ENCODE measurements around the gene PSMA5.
"Not testable (repeated sequence)": the region's sequence is repeated elsewhere in the genome, so short reads cannot be mapped to it uniquely, and the experiment has no call there.

The PSMA5 gene

DNA sequence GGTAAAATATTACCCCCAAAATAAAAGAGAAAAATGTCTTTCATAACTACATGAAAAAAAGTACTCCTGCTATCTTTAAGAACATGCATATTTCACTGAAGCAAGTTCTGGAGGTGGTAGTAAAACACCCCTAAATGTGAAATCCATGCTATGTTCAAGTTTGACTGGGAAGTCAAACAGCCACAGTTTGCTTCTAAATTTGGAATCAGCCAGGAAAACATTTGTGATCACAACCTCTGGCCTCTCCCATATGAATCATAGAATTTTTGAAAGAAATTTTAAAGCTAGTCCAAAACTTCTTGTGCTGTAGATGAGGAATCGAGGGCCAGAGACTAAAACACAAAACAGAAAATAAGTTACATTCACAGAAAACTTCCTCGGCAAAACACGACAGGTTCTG, 35.1 kb downstream of the PSMA5 start:
- H3K9me3 Mint-ChIP-seq = no peaks in the 10 kb centered on the region
- no peak overlapping the region for H3K4me3 Mint-ChIP-seq
- no peak for DNase-seq (ENCODE audit: low spot score in 2 of 2)
- H3K4me1 Mint-ChIP-seq = peaks cover 6% of the 10 kb centered on the region
- H3K27ac Mint-ChIP-seq = no peak overlapping the region
- ATAC-seq = no peak
- H3K36me3 Mint-ChIP-seq = no peaks in the 10 kb centered on the region

DNA sequence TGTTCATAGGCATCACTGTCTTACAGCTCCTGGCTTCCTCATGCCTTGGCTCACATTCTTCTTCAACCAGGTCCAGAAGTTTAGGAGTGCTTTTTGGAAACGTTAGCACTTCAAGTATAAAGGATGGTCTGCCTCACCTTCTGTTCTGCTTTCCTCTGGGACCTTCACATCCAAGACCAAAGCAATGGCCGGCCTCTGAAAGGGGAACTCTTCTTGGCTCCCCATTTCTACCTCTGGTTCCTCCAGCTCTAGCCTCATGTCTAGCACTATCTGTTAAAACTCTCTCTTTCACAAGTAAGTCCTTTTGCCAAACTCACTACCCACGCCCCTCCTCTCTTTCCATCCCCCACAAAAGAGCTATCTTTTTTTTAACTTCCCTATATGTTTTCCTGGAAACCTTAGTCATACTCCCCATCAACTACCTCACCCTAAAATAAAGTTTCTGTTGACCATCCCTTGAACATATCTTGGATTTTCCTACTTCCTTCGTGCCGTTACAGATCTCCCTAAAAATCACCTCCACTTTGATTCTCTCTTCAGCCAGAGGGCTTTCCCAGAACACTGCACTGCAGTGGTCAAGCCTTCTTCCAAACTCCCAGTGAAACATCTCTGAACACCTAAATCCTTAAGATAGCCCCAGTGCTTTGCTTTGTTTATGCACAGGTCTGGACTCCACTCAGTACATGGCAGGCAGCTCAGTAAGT, 36.5 kb downstream of the PSMA5 start:
- DNase-seq (ENCODE audit: low spot score in 2 of 2) (no peak), ATAC-seq (no peak)
- Mint-ChIP-seq H3K4me1 (peaks cover 6% of the 10 kb centered on the region), H3K4me3 (no peak overlapping the region), H3K9me3 (no peaks in the 10 kb centered on the region), H3K27ac (no peak overlapping the region), H3K36me3 (no peaks in the 10 kb centered on the region)

DNA sequence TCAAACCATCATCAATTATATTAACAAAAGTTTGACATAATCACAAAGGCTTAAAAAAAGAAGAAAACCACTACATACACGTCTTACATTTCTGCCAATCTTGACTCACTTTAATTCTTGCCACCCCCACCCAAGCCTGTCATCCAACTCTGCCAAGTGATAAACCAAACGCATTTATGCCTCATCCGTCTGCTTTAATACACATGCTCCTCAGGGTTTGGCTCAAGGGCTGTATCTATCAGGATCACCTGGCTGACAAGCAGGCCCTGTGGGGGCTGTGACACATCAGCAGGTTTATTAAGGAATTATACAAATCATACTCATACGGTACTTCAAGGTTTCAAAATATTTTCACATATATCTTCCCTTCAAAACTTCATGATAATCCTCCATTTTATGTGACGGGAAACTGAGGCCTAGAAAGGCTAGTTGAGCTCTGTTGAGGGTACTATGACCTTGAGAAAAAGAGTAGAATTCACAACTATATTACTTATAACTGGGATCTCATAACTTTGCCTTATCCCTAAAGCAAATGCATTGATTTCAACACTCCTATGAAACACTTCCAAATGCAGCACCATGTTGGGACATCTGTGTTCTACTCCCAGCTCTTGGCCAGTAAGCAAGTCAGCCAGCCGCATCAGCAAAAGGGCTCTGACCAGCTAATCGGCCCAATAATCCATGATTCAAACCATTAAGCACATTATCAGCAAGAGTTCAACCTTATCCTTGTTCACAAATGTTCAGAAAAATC, 37.2 kb downstream of the PSMA5 start:
- Mint-ChIP-seq H3K4me3 (no peak overlapping the region), H3K27ac (no peak overlapping the region), H3K36me3 (no peaks in the 10 kb centered on the region), H3K9me3 (no peaks in the 10 kb centered on the region), H3K4me1 (peaks cover 6% of the 10 kb centered on the region)
- ATAC-seq = no peak
- no peak for DNase-seq (ENCODE audit: low spot score in 2 of 2)

DNA sequence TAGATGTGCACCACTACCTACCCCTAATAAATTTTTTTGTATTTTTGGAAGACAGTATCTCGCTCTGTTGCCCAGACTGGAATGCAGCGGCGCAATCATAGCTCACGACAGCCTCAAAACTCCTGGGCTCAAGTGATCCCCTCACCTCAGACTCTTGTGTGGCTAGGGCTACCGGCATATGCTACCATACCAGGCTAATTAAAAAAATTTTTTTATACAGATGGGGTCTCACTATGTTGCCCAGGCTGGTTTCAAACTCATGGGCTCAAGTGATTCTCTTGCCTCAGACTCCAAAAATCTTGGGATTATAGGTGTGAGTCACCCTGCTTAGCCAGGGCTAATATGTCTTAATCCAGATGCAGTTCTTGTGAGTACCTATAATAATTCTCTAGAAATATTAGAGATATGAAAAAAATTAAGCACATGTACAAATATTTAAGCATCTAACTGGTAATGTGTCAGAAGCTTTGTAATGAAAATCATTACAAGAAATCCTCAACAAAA, 38.0 kb downstream of the PSMA5 start:
- H3K4me1 Mint-ChIP-seq = peaks cover 6% of the 10 kb centered on the region
- no peak overlapping the region for H3K4me3 Mint-ChIP-seq
- no peak for DNase-seq (ENCODE audit: low spot score in 2 of 2)
- H3K9me3 Mint-ChIP-seq = no peaks in the 10 kb centered on the region
- ATAC-seq = no peak
- no peak overlapping the region for H3K27ac Mint-ChIP-seq
- H3K36me3 Mint-ChIP-seq = no peaks in the 10 kb centered on the region

DNA sequence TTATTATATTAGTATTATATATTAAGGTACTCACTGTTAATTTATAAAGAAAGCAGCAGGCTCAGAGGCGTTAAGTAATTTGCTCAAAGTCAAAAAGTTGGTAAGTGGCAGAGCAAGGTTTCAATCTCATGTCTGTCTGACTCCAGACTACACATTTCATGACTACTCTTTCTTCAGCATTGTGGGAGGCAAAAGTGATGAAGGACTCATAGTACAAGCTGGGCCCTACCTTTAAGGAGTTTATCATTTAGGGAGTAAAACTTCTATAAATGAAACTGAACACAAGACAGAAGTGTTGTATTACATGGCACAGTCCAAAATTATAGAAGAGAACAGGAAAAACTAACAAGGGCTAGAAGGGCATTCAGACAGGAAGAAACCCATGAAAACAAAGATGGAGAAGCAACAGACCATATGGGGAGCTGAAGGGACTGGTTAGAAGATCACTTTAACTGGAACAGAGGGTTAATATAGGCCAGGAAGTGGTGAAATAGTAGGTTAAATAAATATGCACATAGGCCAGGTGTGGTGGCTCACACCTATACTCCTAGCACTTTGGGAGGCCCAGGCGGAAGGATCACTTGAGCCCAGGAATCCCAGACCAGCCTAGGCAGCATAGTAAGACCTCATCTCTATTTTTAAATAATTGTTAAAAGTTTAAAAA, 40.1 kb downstream of the PSMA5 start:
- peak; percentile 79 for ATAC-seq
- Mint-ChIP-seq H3K27ac (no peak overlapping the region), H3K4me1 (peaks cover 6% of the 10 kb centered on the region), H3K9me3 (no peaks in the 10 kb centered on the region), H3K36me3 (no peaks in the 10 kb centered on the region), H3K4me3 (no peak overlapping the region)
- DNase-seq (ENCODE audit: low spot score in 2 of 2) = no peak

DNA sequence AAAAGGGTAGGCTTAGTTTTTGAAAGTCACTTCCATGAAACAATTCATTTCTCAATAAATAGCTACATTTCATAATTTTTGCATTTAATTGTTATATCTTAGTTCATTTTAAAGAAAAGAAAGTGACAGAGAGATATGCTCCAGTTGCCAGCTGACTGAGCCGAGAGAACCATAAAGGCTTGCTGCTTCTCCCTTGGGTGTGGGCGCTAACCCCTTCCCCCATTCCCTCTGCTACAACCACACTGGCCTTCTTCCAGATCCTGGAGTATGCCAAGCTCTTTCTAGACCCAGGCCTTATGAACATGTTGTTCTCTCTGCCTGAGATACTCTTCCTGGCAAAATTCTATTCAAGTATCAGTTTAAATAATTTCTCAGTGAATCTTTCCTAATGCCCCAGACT, 40.8 kb downstream of the PSMA5 start:
- Mint-ChIP-seq H3K36me3 (no peaks in the 10 kb centered on the region), H3K4me3 (no peak overlapping the region), H3K9me3 (no peaks in the 10 kb centered on the region), H3K27ac (no peak overlapping the region), H3K4me1 (peaks cover 6% of the 10 kb centered on the region)
- no peak for ATAC-seq
- DNase-seq (ENCODE audit: low spot score in 2 of 2) = no peak

DNA sequence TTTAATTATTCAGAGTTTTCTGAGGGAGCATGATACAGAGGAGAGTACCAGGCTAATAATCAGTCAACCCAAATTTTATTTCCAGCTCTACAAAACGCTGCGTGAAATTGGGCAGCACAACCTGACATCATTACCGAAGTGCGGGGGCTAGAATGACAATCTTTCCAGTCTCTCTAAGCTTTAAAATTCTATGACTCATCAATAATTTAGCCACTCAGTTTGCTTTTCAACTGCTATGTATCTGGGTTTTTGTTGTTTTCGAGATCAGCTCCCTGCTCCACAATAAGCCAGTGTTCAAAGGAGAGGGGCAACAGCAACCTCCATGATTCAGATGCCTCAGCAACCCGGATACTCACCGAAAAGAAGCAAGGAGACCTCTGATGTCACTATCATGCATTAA, 42.4 kb downstream of the PSMA5 start:
- Mint-ChIP-seq H3K4me1 (no peaks in the 10 kb centered on the region), H3K4me3 (no peak overlapping the region), H3K36me3 (no peaks in the 10 kb centered on the region), H3K27ac (no peak overlapping the region), H3K9me3 (no peaks in the 10 kb centered on the region)
- no peak for ATAC-seq
- DNase-seq (ENCODE audit: low spot score in 2 of 2) = no peak

DNA sequence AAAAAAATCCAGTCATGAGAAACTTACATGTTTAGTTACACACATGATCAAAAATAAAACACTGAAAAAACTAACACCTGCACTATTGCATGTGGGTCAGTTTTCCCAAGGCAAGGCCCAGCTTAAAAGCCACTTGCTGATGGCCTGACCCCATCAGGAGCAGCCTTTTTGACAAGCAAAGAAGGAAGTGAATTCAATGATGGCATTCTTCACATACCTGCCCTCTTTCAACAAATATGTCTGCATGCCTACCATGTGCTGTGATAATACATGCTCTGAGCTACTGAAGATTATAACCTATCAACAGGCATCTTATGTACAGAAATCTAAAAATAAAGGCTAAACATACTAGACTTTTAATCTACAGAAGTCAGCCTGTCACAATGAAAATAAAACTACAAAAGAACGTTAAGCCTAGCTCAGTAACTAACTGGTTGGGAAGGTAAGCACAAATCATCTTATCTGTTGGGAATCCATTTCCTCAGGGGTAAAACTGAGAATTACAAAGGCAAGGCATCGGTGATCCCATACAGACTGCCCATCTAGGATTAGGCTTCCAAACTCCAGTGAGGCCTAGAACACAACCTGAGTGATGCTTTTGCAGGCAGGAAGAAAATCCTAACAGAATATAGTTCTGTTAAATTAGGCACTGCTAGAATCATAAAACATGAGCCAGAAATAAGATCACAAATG, 43.0 kb downstream of the PSMA5 start:
- no peaks in the 10 kb centered on the region for H3K4me1 Mint-ChIP-seq
- H3K9me3 Mint-ChIP-seq = no peaks in the 10 kb centered on the region
- ATAC-seq = no peak
- no peak for DNase-seq (ENCODE audit: low spot score in 2 of 2)
- H3K36me3 Mint-ChIP-seq = no peaks in the 10 kb centered on the region
- no peak overlapping the region for H3K27ac Mint-ChIP-seq
- no peak overlapping the region for H3K4me3 Mint-ChIP-seq

DNA sequence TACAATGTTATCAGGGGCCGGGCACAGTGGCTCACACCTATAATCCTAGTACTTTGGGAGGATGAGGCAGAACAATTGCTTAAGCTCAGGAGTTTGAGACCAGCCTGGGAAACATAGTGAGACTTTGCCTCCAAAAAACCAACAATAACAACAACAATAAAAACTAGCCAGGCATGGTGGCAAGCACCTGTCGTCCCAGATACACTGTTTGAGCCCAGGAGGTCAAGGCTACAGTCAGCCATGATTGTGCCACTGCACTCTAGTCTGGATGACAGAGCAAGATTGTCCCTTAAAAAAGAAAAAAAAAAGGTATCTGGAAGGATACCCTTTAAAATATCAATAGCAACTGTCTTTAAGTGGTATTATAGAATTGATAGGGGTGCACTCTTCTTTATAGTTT, 44.7 kb downstream of the PSMA5 start:
- Mint-ChIP-seq H3K36me3 (no peaks in the 10 kb centered on the region), H3K9me3 (no peaks in the 10 kb centered on the region), H3K27ac (no peak overlapping the region), H3K4me3 (no peak overlapping the region), H3K4me1 (no peaks in the 10 kb centered on the region)
- ATAC-seq (no peak), DNase-seq (ENCODE audit: low spot score in 2 of 2) (no peak)

DNA sequence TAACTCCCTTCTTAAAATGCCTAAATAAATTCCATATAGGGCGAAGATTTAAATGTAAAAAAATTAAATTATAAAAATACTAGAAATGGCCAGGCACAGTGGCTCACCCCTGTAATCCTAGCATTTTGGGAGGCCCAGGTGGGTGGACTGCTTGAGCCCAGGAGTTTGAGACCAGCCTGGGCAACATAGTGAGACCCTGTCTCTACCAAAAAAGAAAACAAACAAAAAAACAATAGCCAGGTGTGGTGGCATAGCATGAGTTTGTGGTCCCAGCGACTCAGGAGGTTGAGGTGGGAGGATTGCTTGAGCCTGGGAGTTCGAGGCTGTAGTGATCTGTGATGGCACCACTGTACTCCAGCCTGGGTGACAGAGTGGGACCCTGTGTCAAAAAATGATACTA, 46.3 kb downstream of the PSMA5 start:
- H3K4me3 Mint-ChIP-seq = no peak overlapping the region
- ATAC-seq (no peak), DNase-seq (ENCODE audit: low spot score in 2 of 2) (no peak)
- H3K36me3 Mint-ChIP-seq = no peaks in the 10 kb centered on the region
- H3K4me1 Mint-ChIP-seq = no peaks in the 10 kb centered on the region
- no peaks in the 10 kb centered on the region for H3K9me3 Mint-ChIP-seq
- no peak overlapping the region for H3K27ac Mint-ChIP-seq

DNA sequence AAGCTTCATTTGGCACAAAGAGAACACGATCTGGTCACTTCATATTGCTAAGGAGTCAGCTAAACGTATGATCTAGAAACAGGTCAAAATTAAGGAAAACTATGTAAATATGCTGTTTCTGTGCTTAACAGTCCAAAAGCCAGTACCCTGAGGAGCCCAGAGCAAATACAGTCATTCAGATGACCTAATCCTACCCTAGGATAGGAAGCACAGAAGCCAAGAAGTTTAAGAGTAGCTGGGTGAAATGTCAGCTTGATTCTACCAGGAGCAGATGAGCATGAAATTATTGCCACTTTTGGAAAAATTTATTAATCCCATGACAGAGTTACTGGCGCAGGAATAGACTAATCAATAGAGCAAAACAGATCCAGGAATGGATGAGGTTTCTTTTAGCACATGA, 46.8 kb downstream of the PSMA5 start:
- no peak overlapping the region for H3K27ac Mint-ChIP-seq
- no peak for DNase-seq (ENCODE audit: low spot score in 2 of 2)
- ATAC-seq = no peak

DNA sequence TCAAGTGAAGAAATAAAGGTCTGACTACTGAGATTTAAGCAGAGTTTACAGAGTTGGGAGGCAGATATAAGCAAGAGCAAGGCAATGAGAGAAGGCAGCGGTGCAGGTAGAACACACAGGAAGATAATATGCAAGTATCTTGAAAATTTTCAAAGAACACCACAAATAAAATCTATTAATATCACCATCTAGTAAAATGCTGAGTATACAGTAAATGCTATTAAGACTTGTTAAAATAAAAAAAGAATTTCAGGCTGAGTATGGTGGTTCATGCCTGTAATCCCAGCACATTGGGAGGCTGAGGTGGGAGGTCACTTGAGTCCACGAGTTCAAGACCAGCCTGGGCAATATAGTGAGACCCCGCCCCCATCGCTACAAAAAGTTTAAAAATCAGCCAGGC, 48.5 kb downstream of the PSMA5 start:
- no peak overlapping the region for H3K27ac Mint-ChIP-seq
- no peak overlapping the region for H3K4me3 Mint-ChIP-seq
- H3K36me3 Mint-ChIP-seq = no peaks in the 10 kb centered on the region
- no peaks in the 10 kb centered on the region for H3K9me3 Mint-ChIP-seq
- DNase-seq (ENCODE audit: low spot score in 2 of 2) (no peak), ATAC-seq (no peak)
- no peaks in the 10 kb centered on the region for H3K4me1 Mint-ChIP-seq

More for the DNA sequence above, 46.8 kb downstream of the PSMA5 start:
- no peaks in the 10 kb centered on the region for H3K9me3 Mint-ChIP-seq
- H3K4me3 Mint-ChIP-seq = no peak overlapping the region
- H3K4me1 Mint-ChIP-seq = no peaks in the 10 kb centered on the region
- no peaks in the 10 kb centered on the region for H3K36me3 Mint-ChIP-seq

DNA sequence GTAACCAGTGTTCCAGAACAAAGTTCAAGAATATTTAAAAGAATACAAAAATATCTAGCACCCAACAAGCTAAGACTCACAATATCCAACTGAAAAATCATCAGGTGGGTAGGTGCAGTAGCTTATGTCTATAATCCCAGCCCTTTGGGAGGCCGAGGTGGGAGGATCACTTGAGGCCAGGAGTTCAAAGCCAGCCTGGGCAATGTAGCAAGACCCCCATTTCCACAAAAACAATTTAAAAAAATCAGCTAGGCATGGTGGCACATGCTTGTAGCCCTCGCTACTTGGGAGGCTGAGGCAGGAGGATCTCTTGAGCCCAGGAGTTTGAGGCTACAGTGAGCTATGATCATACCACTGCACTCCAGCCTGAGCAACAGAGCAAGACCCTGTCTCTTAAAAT, 52.6 kb downstream of the PSMA5 start:
- not testable (repeated sequence) for H3K9me3 Mint-ChIP-seq; ATAC-seq; H3K27ac Mint-ChIP-seq; H3K36me3 Mint-ChIP-seq; DNase-seq (ENCODE audit: low spot score in 2 of 2); H3K4me1 Mint-ChIP-seq; H3K4me3 Mint-ChIP-seq

DNA sequence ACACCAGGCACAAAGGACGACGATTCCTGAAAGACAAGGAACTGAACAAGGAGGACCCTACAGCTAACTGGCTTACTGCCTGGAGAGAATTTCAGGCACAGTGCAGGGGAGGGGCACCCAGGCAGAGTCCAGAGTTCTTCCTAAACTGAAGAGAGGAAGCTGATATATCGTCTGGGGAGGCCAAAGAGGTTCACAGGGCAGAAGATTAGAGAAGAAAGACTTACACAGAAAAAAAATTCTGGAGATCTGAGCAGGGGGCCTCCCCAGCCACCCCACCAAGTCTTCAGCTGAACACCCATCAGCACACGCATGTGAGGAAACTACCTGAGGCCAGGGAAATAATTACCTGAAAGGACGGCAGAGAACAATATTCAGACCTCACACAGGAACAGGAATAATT, 53.1 kb downstream of the PSMA5 start:
- DNase-seq (ENCODE audit: low spot score in 2 of 2) = no peak
- Mint-ChIP-seq H3K4me1 (peaks cover 8% of the 10 kb centered on the region), H3K36me3 (no peaks in the 10 kb centered on the region), H3K4me3 (no peak overlapping the region), H3K9me3 (no peaks in the 10 kb centered on the region), H3K27ac (no peak overlapping the region)
- no peak for ATAC-seq

DNA sequence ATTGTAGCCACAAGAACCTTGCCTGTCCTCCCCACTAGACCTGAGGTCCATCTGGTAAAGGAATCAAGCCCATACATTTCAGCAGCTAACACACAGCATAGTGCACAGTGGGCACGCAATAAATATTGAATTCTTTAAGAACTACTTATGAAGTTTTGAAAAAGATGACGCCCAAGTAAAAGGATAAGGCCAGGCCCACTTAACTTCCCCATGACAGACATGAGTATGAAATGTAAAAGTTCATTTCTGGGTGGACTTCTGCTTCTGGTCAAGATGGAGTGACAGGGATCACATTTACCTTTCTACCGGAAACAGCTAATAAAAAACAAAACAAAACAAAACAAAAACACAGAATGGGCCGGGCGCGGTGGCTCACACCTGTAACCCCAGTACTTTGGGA, 54.0 kb downstream of the PSMA5 start:
- no peak for ATAC-seq
- no peak overlapping the region for H3K27ac Mint-ChIP-seq
- no peaks in the 10 kb centered on the region for H3K9me3 Mint-ChIP-seq
- peaks cover 8% of the 10 kb centered on the region for H3K4me1 Mint-ChIP-seq
- DNase-seq (ENCODE audit: low spot score in 2 of 2) = no peak
- no peak overlapping the region for H3K4me3 Mint-ChIP-seq
- H3K36me3 Mint-ChIP-seq = no peaks in the 10 kb centered on the region

Measured in stimulated activated effector memory CD8-positive, alpha-beta T cell treated with anti-CD3 and anti-CD28 coated beads, Interleukin-12 subunit alpha, Interleukin-12 subunit beta, amount 100 ng/mL, for 72 hours (primary cell).